IMR-90 (cell line): Measurements from ENCODE around the gene DNAJC12. TPM values are rescaled to one million over a fixed set of nuclear protein-coding genes. Genes with fewer than 3 reads are reported as not detected.

Experiments used
- ATAC-seq: fragments of 200-7000 bp; cut with Tn5 transposase; 2 replicates; pipeline ENCODE4 v1.9.1; 2020; ENCODE audit warnings: low read depth, mild to moderate bottlenecking, moderate library complexity
- BruUV-seq: library from RNA; stranded (reverse); fragments of 400-500 nt; replicated peaks from 2 replicates; lab custom pipeline; 2021; lab: Mats Ljungman, UMichigan
- CTCF ChIA-PET: fragments of 300-600 bp; formaldehyde crosslinking; extraction: SDS; loops from one replicate; lab custom pipeline; 2021; ENCODE audit warnings: antibody characterized with exemption; lab: Yijun Ruan, JAX
- POLR2A ChIA-PET: fragments of 300-600 bp; sonication (Branson Sonifier 250); formaldehyde crosslinking; loops from one replicate; lab custom pipeline; 2022; ENCODE audit warnings: antibody characterized with exemption; ENCODE audit not compliant: unreplicated experiment; lab: Charles Lee
- DNase-seq: peaks from one replicate; pipeline ENCODE4 v3.0.0; 2013
- H2AFZ ChIP-seq: replicated peaks from 2 replicates; pipeline ENCODE3; 2013; ENCODE audit warnings: low read length, mild to moderate bottlenecking; ENCODE audit not compliant: poor library complexity
- H2AK5ac ChIP-seq: 2 replicates; pipeline ENCODE4 v1.6.1; 2013; ENCODE audit warnings: low read depth, low read length, inconsistent platforms
- H2AK9ac ChIP-seq: replicated peaks from 2 replicates; pipeline ENCODE3; 2013; ENCODE audit warnings: mild to moderate bottlenecking, low read depth, low read length, moderate library complexity; ENCODE audit not compliant: poor library complexity
- H2BK120ac ChIP-seq: 2 replicates; pipeline ENCODE4 v1.6.1; 2013; ENCODE audit warnings: low read depth, low read length, inconsistent platforms
- H2BK15ac ChIP-seq: 3 replicates; pipeline ENCODE4 v1.6.1; 2013; ENCODE audit warnings: low read depth, low read length, inconsistent platforms
- H2BK20ac ChIP-seq: 2 replicates; pipeline ENCODE4 v1.6.1; 2013; ENCODE audit warnings: low read depth, mild to moderate bottlenecking, inconsistent platforms, low read length, moderate library complexity
- H2BK5ac ChIP-seq: 2 replicates; pipeline ENCODE4 v1.6.1; 2013; ENCODE audit warnings: mild to moderate bottlenecking, low read depth, low read length, inconsistent platforms; ENCODE audit not compliant: poor library complexity, severe bottlenecking
- H3K14ac ChIP-seq: replicated peaks from 2 replicates; pipeline ENCODE4 v1.6.1; 2013; ENCODE audit warnings: low read depth, low read length, inconsistent platforms
- H3K18ac ChIP-seq: 2 replicates; pipeline ENCODE4 v1.6.1; 2013; ENCODE audit warnings: low read depth, low read length, control low read depth
- H3K23ac ChIP-seq: 2 replicates; pipeline ENCODE4 v1.6.1; 2013; ENCODE audit warnings: low read depth, low read length, inconsistent platforms
- H3K27ac ChIP-seq: 2 replicates; pipeline ENCODE4 v1.5.1; 2013; ENCODE audit warnings: mild to moderate bottlenecking, control low read depth, low read length; ENCODE audit not compliant: insufficient read depth
- H3K27me3 ChIP-seq: 2 replicates; pipeline ENCODE4 v1.6.1; 2013; ENCODE audit warnings: low read length; ENCODE audit not compliant: control insufficient read depth, insufficient read depth
- H3K36me3 ChIP-seq: 2 replicates; pipeline ENCODE4 v1.6.1; 2013; ENCODE audit warnings: low read length, mixed read lengths; ENCODE audit not compliant: control insufficient read depth, insufficient read depth
- H3K4ac ChIP-seq: 2 replicates; pipeline ENCODE4 v1.6.1; 2013; ENCODE audit warnings: low read depth, low read length, inconsistent platforms
- H3K4me1 ChIP-seq: 2 replicates; pipeline ENCODE4 v1.6.1; 2013; ENCODE audit warnings: low read length, mixed read lengths; ENCODE audit not compliant: control insufficient read depth, insufficient read depth
- H3K4me2 ChIP-seq: 2 replicates; pipeline ENCODE4 v1.6.1; 2013; ENCODE audit warnings: low read depth, mild to moderate bottlenecking, control low read depth, low read length, moderate library complexity
- H3K4me3 ChIP-seq: 2 replicates; pipeline ENCODE4 v1.5.1; 2013; ENCODE audit warnings: low read depth, mild to moderate bottlenecking, control low read depth, low read length, moderate library complexity; ENCODE audit not compliant: insufficient read depth
- H3K56ac ChIP-seq: 2 replicates; pipeline ENCODE4 v1.6.1; 2013; ENCODE audit warnings: low read length, inconsistent platforms; ENCODE audit not compliant: insufficient read depth; ENCODE audit errors: extremely low read depth
- H3K79me1 ChIP-seq, 2 experiments: 2 replicates each; pipeline ENCODE4 v1.6.1; 2013; ENCODE audit warnings: low read length in 2 of 2, inconsistent platforms in 1 of 2, low read depth in 1 of 2
- H3K9ac ChIP-seq: 2 replicates; pipeline ENCODE4 v1.6.1; 2013; ENCODE audit warnings: low read depth, low read length, control low read depth
- H3K9me1 ChIP-seq: 2 replicates; pipeline ENCODE4 v1.6.1; 2013; ENCODE audit warnings: low read length, inconsistent platforms; ENCODE audit not compliant: insufficient read depth
- H3K9me3 ChIP-seq: 2 replicates; pipeline ENCODE4 v1.6.1; 2013; ENCODE audit warnings: low read length; ENCODE audit not compliant: control insufficient read depth, insufficient read depth
- H4K20me1 ChIP-seq: 2 replicates; pipeline ENCODE4 v1.6.1; 2013; ENCODE audit warnings: low read length, inconsistent platforms; ENCODE audit not compliant: insufficient read depth
- H4K5ac ChIP-seq: 2 replicates; pipeline ENCODE4 v1.6.1; 2013; ENCODE audit warnings: mild to moderate bottlenecking, low read depth, low read length, control low read depth
- H4K8ac ChIP-seq, 2 experiments: 2 replicates each; pipeline ENCODE4 v1.6.1; 2013; ENCODE audit warnings: low read depth in 2 of 2, low read length in 2 of 2, control low read depth in 1 of 2, inconsistent platforms in 1 of 2
- H4K91ac ChIP-seq: 2 replicates; pipeline ENCODE4 v1.6.1; 2013; ENCODE audit warnings: low read depth, low read length, inconsistent platforms; ENCODE audit not compliant: insufficient read depth
- CEBPB ChIP-seq: IDR thresholded peaks from 2 replicates; pipeline ENCODE4 v1.6.1; 2012; ENCODE audit warnings: low read depth, low read length, improper control_type of control experiment
- CHD1 ChIP-seq: IDR thresholded peaks from 2 replicates; pipeline ENCODE4 v1.6.1; 2012; ENCODE audit warnings: low read depth, low read length, improper control_type of control experiment
- MAZ ChIP-seq: IDR thresholded peaks from 2 replicates; pipeline ENCODE4 v1.6.1; 2012; ENCODE audit warnings: low read depth, mild to moderate bottlenecking, low read length, improper control_type of control experiment, moderate library complexity, borderline replicate concordance
- MXI1 ChIP-seq: IDR thresholded peaks from 2 replicates; pipeline ENCODE4 v1.6.1; 2012; ENCODE audit warnings: low read depth, mild to moderate bottlenecking, low read length, moderate library complexity, borderline replicate concordance
- RFX5 ChIP-seq: IDR thresholded peaks from 2 replicates; pipeline ENCODE4 v1.8.0; 2012; ENCODE audit warnings: low read depth, mild to moderate bottlenecking, low read length, moderate library complexity
- WGBS, 2 experiments: methylation state at CpG; one replicate each; pipeline versions ENCODE4 v1.1.5 to v1.1.7; 2013; ENCODE audit warnings: missing lambda C conversion rate in 2 of 2; ENCODE audit not compliant: insufficient read length in 1 of 2; ENCODE audit errors: extremely low coverage in 2 of 2; 5-methylcytosine and 5-hydroxymethylcytosine counted together
- dilution Hi-C: fragments of 300-500 bp; cut with HindIII; formaldehyde crosslinking; loops from one replicate; pipeline ENCODE4 v1.14.3; 2018; ENCODE audit warnings: low sequenced_read_pairs; ENCODE audit not compliant: unreplicated experiment
- in situ Hi-C: fragments of 300-500 bp; cut with MboI; formaldehyde crosslinking; loops from 3 replicates; pipeline ENCODE4 v1.14.3; 2019; ENCODE audit warnings: low sequenced_read_pairs, inconsistent platforms, mixed read lengths
- intact Hi-C: fragments of 100-400 bp; cut with micrococcal nuclease; formaldehyde crosslinking; loops from 2 replicates; pipeline ENCODE4 v1.10.0; 2022
- polyA plus RNA-seq, 3 experiments: library from polyadenylated mRNA; depleted of rRNA; stranded (reverse); fragments of >200 nt; gene quantifications; 2 replicates each; pipeline ENCODE4 v1.2.3, GENCODE V29; 2012; ENCODE audit warnings: low replicate concordance in 1 of 3
- total RNA-seq: library from RNA; depleted of rRNA; stranded (reverse); fragments of >200 nt; gene quantifications from 2 replicates; pipeline ENCODE4 v1.2.3, GENCODE V29; 2012
- TF ChIP-seq, protein P1 (sequence below): conservative IDR thresholded peaks from 2 replicates; pipeline ENCODE4 v1.5.1; 2012; ENCODE audit warnings: mild to moderate bottlenecking, low read depth, low read length, improper control_type of control experiment

DNAJC12 gene
- total and polyA plus RNA-seq, 2 of the 4 experiments (the other 2 are of a cell fraction): 2.3 to 2.9 TPM

DNA sequence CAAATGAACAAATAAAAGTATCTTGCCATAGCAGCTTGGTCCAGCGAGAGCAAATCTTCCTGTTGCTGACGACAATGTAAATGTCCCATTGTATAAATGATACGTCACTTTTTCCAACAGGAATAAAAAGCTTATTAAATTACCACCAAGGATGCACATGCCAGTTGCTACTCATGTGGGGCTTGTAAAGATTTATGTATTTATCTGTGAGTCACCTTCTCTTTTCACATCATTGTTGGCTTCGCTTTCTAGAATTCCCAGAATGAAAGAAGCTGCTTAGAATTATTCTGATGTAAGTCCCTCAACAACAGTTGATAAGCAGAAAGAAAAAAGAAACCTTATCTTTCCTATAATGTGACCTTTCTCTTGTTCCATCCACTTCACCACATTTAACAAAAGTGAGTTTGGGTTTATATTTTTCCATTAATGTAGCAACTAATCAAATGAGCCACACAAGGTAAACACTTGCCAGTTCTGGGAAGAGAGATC, 22.4 kb downstream of the DNAJC12 start:
- Histone ChIP-seq H3K4ac (no peak overlapping the region), H2BK20ac (no peak overlapping the region), H4K8ac (no peak overlapping the region), H3K4me1 (no peaks in the 10 kb centered on the region), H4K91ac (no peak overlapping the region), H2AFZ (no peak overlapping the region), H3K9me1 (0 out of 2 replicates have a peak, but pooled peaks cover 2% of the 10 kb centered on the region), H3K4me3 (no peak overlapping the region), H4K20me1 (no peaks in the 10 kb centered on the region), H2BK5ac (no peak overlapping the region), H3K27ac (no peak overlapping the region), H3K9me3 (no peaks in the 10 kb centered on the region), H2AK5ac (no peak overlapping the region), H3K27me3 (no peaks in the 10 kb centered on the region), H3K36me3 (no peaks in the 10 kb centered on the region), H2AK9ac (no peak overlapping the region), H4K5ac (no peak overlapping the region), H3K14ac (no peak overlapping the region), H2BK120ac (no peak overlapping the region), H2BK15ac (no peak overlapping the region), H3K9ac (no peak overlapping the region), H3K56ac (no peak overlapping the region), H3K79me1 (no peaks in the 10 kb centered on the region), H3K23ac (no peak overlapping the region), H3K4me2 (no peak overlapping the region), H3K18ac (no peak overlapping the region)
- ChIA-PET CTCF (no interaction called here), POLR2A (no interaction called here)
- DNase-seq: peak; percentile 43
- no CpG with 5 or more reads among the region's 4 CpGs for WGBS, 2 experiments
- in situ Hi-C loops: no loop called here
- BruUV-seq: no TSS peak
- ATAC-seq: no peak
- intact Hi-C loops: no loop called here
- dilution Hi-C loops: no loop called here
- no peak for TF ChIP-seq CEBPB
- TF ChIP-seq, protein P1, sequence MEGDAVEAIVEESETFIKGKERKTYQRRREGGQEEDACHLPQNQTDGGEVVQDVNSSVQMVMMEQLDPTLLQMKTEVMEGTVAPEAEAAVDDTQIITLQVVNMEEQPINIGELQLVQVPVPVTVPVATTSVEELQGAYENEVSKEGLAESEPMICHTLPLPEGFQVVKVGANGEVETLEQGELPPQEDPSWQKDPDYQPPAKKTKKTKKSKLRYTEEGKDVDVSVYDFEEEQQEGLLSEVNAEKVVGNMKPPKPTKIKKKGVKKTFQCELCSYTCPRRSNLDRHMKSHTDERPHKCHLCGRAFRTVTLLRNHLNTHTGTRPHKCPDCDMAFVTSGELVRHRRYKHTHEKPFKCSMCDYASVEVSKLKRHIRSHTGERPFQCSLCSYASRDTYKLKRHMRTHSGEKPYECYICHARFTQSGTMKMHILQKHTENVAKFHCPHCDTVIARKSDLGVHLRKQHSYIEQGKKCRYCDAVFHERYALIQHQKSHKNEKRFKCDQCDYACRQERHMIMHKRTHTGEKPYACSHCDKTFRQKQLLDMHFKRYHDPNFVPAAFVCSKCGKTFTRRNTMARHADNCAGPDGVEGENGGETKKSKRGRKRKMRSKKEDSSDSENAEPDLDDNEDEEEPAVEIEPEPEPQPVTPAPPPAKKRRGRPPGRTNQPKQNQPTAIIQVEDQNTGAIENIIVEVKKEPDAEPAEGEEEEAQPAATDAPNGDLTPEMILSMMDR: no peak
- TF ChIP-seq MXI1: no peak
- TF ChIP-seq MAZ: no peak
- no peak for TF ChIP-seq RFX5
- TF ChIP-seq CHD1: no peak
